NK-92 (cell line): ENCODE results near the gene SRMS.

Experiments used
- DNase-seq: peaks from one replicate; lab custom pipeline; 2025; ENCODE audit not compliant: unreplicated experiment; lab: John Stamatoyannopoulos, UW

The SRMS gene

DNA sequence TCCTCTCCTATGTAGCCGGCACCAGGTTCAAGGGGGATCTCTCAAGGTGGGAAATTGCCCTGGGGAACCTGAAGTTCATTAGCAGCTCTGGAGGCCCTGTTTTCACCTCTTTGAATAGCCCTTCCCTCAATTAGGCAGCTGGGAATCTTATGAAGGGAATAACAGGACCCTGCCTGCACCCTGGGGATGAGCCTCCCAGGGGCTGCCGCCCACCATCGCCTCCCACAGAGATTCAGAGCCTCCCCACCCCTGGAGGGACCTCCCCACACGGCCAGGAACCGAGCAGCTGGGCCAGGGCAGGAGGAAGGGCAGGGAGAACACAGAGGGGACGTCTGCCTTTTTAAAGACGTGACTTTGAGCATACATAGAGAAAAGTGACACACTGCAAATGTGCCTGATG lies 44.0 kb downstream of the SRMS start:
- no peak for DNase-seq

DNA sequence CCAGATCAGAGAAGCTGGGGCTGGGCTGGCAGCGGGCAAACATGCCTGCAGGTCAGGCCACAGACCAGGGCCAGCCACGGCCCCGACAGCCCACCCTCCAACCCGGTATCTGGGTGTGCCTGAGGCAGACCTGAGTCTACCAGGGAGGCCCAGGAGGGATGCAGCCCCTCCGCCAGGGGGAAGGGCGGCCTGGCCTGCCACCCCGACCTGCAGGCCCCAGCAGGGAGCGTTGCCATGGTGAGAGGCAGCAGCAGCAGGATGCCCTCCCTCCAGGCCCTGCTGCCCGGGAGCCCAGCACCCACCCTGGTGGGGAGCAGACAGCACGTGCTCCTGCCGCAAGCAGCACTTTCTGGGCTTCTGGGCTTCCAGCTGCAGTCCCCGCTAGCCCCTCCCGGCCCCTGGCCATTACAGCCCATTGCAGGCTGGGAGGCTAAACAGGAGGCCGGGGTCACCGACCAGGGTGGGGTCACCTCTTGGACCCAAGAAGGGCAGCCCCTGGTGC lies 44.8 kb downstream of the SRMS start:
- no peak for DNase-seq

DNA sequence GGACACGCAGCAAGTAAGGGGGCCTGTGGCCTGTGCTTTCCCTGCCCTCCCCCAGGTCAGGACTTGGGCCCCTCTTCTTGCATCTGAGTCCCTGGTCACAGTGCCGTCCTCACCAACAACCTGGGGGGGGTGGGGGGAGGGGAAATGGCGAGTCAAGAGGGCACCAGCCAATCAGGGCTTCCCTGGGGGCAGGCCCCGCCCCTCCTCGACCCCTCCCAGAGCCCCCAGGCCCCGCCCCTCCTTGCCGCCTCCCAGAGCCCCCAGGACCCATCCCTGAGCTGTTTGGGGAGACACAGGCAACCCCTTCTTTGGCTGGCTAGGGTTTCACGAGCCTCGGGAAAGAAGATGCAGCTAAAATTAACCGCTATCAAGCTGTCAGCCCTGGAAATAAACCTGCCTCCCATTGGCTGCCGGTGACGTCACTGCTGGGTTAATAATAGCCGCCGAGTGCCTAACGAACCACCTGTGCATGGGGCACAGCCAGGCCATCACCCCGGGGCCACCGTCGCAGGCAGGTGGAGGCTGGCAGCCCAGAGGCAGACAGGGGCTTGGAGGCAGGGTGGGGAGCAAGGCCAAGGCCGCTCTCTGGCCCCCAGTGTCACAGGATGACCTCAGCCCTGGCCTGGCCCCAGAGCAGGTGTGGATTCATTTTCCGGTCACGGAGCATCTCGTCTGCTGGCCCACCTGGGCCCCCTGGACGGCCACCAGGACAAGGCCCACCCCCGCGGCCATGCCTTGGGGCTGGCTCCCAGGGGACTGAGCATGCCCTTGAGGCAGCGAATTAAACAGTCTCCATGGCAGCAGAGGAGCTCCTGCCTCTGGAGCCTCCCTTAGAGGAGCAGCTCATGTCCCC lies 45.5 kb downstream of the SRMS start:
- DNase-seq: no peak

- DNase-seq: no peak
These were observed 46.4 kb downstream of the SRMS start for GRCh38 chr20:63500902-63501817.

DNA sequence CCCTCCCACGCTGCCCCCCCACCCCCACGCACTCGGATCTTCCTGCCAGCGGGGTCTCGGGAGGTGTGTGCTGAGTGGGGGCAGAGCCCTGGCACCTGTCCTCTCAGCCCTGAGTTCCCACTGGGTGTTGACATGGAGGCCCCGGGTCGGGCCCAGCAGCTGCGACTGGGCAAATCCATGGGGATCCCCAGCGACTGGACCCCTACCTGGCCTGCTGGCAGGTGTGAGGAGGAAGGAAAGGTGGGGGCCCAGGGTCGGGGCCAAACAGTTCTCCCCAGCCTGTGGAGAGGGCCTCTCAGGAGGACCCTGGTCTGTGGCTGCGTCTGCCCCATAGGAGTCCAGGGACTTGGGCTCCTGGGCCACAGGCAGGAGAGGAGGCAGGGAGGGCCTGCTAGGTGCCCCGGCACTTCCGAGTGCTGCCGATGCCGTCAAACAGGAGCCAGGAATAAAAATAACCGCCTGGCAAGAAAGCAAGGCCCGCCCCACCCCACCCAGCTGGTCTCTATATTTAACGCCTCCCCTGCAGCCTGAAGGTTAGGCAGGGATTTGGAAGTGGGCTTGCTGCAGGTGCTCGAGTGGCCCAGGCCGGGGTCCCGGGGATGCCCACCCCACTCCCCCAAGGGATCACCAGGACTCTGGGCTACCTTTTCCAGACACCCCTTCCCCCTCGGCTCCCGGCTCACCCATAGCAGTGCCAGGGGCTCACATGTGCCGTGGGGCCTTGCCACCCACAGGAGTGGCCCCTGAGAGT lies 47.2 kb downstream of the SRMS start:
- no peak for DNase-seq

GRCh38 chr20:63499338-63499969 lies 48.1 kb downstream of the SRMS start:
- DNase-seq: no peak

- no peak for DNase-seq
These were observed 48.6 kb downstream of the SRMS start, which contains the start of gene EEF1A2 for GRCh38 chr20:63498960-63499337. EEF1A2 (minus strand) TSS chr20:63499083; CDS start chr20:63497763, 1,320 bp downstream.

- no peak for DNase-seq
These were observed 49.3 kb downstream of the SRMS start for GRCh38 chr20:63497946-63498935.

DNA sequence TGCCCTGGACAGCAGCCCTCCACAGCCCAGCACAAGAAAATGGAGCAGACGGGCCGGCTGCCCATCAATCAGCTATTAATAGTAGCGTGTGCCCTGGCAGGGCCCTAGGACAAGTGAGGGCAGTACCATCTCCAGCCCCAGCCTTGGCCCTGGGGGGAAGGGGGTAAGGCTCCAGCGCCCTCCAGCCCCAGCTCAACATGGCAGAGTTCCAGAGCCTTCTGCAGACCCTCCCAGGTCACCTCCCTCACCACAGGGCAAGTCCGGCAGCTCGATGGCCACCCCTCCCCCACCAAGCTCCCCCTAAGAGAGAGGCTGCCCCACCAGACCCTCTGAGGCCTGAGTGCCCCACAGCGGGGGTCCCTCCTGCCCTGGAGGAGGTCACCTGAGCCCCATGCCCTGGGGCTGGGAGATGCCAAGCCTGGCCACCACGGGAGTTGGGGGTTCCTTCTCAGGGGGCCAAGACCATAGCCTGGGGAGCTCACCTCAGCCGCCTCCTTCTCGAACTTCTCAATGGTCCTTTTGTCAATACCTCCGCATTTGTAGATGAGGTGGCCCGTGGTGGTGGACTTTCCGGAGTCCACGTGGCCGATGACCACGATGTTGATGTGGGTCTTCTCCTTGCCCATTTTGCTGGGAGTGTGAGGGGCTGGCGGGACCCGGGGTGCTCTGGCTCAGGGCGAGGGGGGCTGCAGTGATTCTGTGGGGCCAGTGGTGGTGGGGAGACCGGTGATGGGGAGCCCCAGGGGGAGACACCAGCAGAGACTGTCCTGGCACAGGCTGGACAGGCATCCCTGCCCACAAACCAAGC lies 50.2 kb downstream of the SRMS start:
- no peak for DNase-seq

GRCh38 chr20:63496596-63497120 lies 50.9 kb downstream of the SRMS start:
- DNase-seq: no peak

DNA sequence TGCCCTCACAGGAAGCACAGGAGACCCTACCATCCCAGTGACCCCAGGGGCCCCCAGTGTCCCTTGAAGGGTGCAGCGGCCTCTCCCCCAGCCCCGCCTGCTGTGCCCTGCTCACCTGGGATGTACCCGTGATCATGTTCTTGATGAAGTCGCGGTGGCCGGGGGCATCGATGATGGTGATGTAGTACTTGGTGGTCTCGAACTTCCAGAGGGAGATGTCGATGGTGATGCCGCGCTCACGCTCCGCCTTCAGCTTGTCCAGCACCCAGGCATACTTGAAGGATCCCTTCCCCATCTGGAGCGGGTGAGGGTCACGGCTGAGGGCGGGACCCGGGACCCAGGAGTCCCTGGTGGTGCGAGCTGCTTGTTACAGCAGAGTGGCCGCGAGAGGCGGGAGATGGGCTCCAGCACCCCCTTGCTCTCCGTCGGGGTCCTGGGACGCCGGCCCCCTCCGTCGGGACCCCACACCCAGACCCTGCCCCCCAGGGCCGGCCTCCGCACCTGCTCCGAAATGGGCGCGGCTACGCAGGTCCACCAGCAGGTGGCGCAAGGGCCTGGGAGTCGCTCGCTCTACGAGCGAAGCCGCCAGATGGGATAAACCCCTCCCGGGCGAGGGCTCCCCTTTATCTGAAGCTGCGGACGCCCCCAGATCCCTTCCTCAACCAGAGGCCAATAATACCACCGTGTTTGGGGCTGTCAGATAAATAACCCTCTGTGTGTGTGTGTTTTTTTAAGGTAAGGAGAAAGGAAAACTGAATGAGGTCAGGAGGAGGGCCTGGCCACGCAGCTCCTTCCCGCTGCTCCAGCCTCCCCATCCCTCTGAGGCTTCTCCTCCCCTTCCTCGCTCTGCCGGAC lies 51.6 kb downstream of the SRMS start:
- DNase-seq: no peak

DNA sequence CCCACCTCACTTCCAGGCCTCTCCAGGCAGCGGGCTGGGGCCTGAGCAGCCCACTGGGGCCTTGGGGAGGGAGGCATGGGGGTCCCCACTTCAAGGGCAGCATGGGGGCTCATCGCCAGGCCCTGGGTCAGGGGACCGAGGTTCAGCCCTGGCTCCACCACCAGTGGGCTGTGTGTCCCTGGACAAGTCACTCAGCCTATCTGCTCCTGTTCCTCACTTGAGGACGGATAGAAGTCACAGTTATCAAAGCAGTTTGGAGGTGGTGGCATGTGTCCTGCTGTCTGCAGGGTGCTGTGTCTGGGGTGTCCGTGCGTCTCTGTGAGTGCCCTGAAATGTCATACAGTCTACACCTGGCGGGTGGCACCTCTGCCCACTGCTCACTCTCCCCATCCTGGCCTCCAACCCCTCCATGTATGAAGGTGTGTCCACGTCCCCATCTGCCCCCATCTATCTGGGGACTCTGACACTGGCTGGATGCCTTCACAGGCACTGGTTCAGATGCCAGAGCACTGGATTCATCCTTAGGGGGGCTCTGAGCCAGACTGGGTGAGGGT lies 52.3 kb downstream of the SRMS start:
- no peak for DNase-seq

DNA sequence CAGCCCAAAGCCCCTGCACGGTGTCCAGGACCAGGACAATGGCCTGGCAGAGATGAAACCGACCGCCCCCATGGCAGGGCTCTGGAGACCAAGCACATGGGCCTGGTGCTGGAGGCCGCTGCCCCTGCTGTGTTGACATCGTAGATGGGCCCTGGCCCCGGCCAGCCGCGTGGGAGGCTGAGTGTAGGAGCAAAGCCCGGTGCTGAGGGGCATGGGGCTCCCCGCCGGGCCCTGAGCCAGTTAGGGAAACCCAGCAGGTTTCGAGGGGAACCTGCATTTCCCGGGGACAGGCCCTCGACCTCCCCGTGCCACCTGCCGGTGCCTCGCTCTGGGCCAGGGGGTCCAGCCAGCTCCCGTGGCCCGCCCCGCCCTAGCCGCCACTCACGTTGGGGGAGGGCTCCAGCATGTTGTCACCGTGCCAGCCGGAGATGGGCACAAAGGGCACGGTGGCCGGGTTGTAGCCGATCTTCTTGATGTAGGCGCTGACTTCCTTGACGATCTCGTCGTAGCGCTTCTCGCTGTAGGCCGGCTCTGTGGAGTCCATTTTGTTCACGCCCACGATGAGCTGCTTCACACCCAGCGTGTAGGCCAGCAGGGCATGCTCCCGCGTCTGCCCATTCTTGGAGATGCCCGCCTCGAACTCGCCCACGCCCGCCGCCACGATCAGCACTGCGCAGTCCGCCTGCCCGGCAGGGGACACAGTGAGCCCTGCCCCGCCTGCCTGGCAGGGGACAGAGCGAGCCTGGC lies 53.0 kb downstream of the SRMS start:
- no peak for DNase-seq

DNA sequence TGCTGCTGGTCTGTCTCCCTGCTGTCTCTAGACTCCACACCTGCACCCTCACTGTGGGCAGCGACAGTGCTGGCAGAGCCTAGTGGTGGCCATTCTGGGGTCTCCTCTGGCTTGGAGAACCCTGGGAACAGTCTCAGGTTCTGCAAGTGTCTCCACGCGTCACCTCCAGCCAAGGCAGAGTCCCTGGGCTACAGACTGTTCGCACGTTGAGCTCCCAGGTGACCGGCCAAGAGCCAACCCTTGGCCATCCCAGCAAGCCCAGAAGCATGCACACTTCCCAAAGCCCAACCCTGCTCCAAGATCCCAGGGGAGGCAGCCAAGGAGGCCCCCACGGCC lies 53.5 kb downstream of the SRMS start:
- DNase-seq: no peak

GRCh38 chr20:63493563-63494020 lies 54.0 kb downstream of the SRMS start:
- DNase-seq: no peak

DNA sequence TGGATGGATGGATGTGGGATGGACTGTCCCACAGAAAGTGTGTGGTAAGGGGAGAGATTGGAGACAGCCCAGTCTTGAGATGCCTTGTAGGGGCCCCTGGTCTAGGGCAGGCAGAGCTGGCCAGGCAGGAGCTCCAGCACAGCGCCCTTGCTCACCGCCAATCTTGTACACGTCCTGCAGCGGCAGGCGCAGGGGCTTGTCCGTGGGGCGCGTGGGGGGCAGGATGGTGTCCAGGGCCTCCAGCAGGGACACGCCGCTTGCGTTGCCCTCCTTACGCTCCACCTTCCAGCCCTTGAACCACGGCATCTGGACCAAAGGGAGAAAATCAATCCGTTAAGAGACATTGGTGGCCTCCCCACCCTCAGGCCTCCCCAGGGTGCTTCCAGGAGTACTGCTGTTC lies 54.6 kb downstream of the SRMS start:
- no peak for DNase-seq
